ENCODE measurements around the gene MEIOB.
"Not testable (repeated sequence)": the region's sequence is repeated elsewhere in the genome, so short reads cannot be mapped to it uniquely, and the experiment has no call there.

The MEIOB gene

GRCh38 chr16:1810106-1810505 lies 61.9 kb downstream of the MEIOB start:
- no peak for DNase-seq (ENCODE audit: low spot score)

- DNase-seq (ENCODE audit: low spot score), result no peak
Measured at GRCh38 chr16:1809281-1809801, 62.6 kb downstream of the MEIOB start.

GRCh38 chr16:1808691-1809090 lies 63.3 kb downstream of the MEIOB start:
- no peak for DNase-seq (ENCODE audit: low spot score)

- no peak for DNase-seq (ENCODE audit: low spot score)
Measured at GRCh38 chr16:1807626-1808025, 64.3 kb downstream of the MEIOB start.

- DNase-seq (ENCODE audit: low spot score), result no peak
Measured at GRCh38 chr16:1800701-1801100, 71.3 kb downstream of the MEIOB start.

- DNase-seq (ENCODE audit: low spot score), result not testable (repeated sequence)
Measured at GRCh38 chr16:1799263-1799662, 72.7 kb downstream of the MEIOB start.

GRCh38 chr16:1794908-1795666 lies 76.9 kb downstream of the MEIOB start:
- DNase-seq (ENCODE audit: low spot score), result no peak

- DNase-seq (ENCODE audit: low spot score), result no peak
Measured at GRCh38 chr16:1794221-1794871, 77.6 kb downstream of the MEIOB start.

- no peak for DNase-seq (ENCODE audit: low spot score)
Measured at GRCh38 chr16:1793578-1794220, 78.3 kb downstream of the MEIOB start, which contains the start of gene IGFALS. TSS of gene IGFALS (minus strand) at chr16:1793705. CDS start at chr16:1793652, 53 bp downstream.

GRCh38 chr16:1792836-1793577 lies 79.0 kb downstream of the MEIOB start:
- no peak for DNase-seq (ENCODE audit: low spot score)

- no peak for DNase-seq (ENCODE audit: low spot score)
Measured at GRCh38 chr16:1791943-1792812, 79.8 kb downstream of the MEIOB start.

GRCh38 chr16:1791256-1791942 lies 80.6 kb downstream of the MEIOB start:
- DNase-seq (ENCODE audit: low spot score), result no peak

- no peak for DNase-seq (ENCODE audit: low spot score)
Measured at GRCh38 chr16:1790611-1791255, 81.2 kb downstream of the MEIOB start.

- no peak for DNase-seq (ENCODE audit: low spot score)
Measured at GRCh38 chr16:1790261-1790610, 81.7 kb downstream of the MEIOB start.

GRCh38 chr16:1789643-1790045 lies 82.3 kb downstream of the MEIOB start:
- DNase-seq (ENCODE audit: low spot score), result no peak

GRCh38 chr16:1788708-1789100 lies 83.3 kb downstream of the MEIOB start:
- DNase-seq (ENCODE audit: low spot score), result no peak

- no peak for DNase-seq (ENCODE audit: low spot score)
Measured at GRCh38 chr16:1788095-1788707, 83.8 kb downstream of the MEIOB start.

- DNase-seq (ENCODE audit: low spot score), result no peak
Measured at GRCh38 chr16:1787322-1788094, 84.5 kb downstream of the MEIOB start.

GRCh38 chr16:1787056-1787321 lies 85.0 kb downstream of the MEIOB start:
- no peak for DNase-seq (ENCODE audit: low spot score)
